AG09309 (cell line): ENCODE results near the gene CABP1.
"Not testable (repeated sequence)": the region's sequence is repeated elsewhere in the genome, so short reads cannot be mapped to it uniquely, and the experiment has no call there.

Experiments used
- DNase-seq: peaks from one replicate; pipeline ENCODE4 v3.0.0-alpha.2; 2010; ENCODE audit warnings: low read depth
- H3K4me3 ChIP-seq: 2 replicates; pipeline ENCODE4 v1.5.1; 2011; ENCODE audit warnings: mild to moderate bottlenecking, low read depth, low read length, moderate library complexity; ENCODE audit not compliant: control insufficient read depth
- TF ChIP-seq, protein P1 (sequence below): IDR thresholded peaks from 2 replicates; pipeline ENCODE4 v1.5.1; 2011; ENCODE audit warnings: mild to moderate bottlenecking, low read depth, low read length, inconsistent platforms; ENCODE audit not compliant: insufficient read depth, control insufficient read depth; ENCODE audit errors: missing control alignments

The CABP1 gene

DNA sequence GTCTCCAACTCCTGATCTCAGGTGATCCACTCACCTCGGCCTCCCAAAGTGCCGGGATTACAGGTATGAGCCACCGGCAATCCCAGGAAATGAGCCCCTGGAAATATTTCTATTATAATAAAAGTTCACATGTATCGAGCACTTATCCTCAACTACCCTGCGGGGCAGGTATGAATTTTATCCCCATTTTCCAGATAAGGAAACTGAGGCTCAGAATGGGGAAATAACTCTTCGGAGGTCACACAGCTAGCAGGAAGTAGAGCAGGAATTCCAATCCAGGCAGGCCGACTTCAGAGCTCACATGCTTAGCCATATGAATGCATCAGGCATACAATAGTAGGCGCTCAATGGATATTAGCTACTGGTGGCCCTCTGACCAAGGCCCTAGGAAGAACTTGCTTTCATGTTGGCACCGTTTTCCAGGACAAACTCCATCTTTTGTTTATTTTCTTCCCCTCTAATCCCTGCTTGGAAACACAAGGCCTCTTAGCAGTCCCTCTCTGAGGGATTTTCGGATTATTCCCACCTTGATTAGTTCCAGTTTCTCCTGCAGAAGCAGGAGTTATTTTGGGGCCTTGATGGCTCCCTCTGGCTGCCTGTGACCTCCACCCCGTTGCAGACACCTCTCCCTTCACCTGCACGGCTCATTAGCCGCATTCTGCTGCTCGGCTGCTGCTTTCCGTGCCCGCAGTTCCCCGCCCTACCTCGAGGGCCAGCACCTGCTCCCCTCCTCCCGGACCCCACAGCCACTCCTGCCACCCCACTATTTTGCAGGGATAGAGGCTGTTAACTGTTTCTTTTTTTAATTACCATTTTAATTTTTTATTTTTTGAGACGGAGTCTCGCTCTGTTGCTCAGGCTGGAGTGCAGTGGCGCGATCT, 40.5 kb upstream of the CABP1 start:
- no peak overlapping the region for H3K4me3 ChIP-seq
- no peak for DNase-seq
- TF ChIP-seq, protein P1, sequence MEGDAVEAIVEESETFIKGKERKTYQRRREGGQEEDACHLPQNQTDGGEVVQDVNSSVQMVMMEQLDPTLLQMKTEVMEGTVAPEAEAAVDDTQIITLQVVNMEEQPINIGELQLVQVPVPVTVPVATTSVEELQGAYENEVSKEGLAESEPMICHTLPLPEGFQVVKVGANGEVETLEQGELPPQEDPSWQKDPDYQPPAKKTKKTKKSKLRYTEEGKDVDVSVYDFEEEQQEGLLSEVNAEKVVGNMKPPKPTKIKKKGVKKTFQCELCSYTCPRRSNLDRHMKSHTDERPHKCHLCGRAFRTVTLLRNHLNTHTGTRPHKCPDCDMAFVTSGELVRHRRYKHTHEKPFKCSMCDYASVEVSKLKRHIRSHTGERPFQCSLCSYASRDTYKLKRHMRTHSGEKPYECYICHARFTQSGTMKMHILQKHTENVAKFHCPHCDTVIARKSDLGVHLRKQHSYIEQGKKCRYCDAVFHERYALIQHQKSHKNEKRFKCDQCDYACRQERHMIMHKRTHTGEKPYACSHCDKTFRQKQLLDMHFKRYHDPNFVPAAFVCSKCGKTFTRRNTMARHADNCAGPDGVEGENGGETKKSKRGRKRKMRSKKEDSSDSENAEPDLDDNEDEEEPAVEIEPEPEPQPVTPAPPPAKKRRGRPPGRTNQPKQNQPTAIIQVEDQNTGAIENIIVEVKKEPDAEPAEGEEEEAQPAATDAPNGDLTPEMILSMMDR: no peak

DNA sequence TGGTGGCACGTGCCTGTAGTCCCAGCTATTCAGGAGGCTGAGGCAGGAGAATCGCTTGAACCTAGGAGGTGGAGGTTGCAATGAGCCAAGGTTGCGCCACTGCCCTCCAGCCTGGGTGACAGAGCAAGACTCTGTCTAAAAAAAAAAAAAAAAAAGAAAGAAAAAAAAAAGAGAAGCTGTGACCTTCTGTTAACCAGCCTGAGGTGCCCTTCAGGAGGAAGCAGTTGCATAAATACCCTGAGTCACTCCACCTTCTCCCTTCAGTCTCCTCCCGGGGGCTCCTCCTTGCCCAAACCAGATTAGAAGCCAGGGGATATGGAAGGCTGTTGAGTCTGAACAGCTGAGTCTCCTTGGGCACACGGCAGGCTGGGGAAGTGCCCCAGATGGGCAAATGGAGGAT, 38.0 kb upstream of the CABP1 start:
- not testable (repeated sequence) for H3K4me3 ChIP-seq, DNase-seq

DNA sequence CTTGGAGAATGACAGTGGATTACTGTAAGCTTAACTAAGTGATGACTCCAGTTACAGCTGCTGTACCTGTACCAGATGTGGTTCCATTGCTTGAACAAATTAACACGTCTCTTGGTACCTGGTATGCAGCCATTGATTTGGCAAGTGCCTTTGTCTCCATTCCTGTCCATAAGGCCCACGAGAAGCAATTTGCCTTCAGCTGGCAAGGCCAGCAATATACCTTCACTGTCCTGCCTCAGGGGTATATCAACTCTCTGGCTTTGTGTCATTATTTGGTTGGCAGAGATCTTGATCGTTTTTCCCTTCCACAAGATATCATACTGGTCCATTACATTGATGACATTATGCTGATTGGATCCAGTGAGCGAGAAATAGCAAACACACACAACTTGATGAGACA, 29.9 kb upstream of the CABP1 start:
- H3K4me3 ChIP-seq: no peak overlapping the region
- no peak for DNase-seq
- TF ChIP-seq, protein P1: no peak

DNA sequence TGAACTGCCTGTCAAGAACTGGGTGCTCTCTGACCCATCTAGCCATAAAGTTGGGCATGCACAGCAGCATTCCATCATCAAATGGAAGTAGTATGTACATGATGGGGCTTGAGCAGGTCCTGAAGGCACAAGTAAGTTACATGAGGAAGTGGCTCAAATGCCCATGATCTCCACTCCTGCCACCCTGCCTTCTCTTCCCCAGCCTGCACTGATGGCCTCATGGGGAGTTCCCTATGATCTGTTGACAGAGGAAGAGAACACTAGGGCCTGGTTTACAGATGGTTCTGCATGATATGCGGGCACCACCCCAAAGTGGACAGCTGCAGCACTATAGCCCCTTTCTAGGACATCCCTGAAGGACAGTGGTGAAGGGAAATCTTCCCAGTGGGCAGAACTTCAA, 28.9 kb upstream of the CABP1 start:
- not testable (repeated sequence) for H3K4me3 ChIP-seq, DNase-seq

DNA sequence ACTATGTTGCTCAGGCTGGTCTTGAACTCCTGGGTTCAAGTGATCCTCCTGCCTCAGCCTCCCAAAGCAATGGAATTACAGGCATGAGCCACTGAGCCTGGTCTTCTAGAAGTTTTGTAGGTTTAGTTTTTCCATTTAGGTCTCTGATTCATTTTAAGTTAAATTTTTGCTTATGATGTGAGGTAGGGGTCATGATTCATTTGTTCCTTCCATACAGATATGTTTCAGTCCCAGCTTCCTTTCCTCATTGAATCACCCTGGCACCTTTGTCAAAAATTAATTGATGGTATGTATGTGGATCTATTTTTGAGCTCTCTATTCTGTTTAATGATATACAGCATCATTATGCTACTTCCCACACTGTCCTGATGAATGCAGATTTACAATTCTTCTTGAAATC, 25.6 kb upstream of the CABP1 start:
- no peak for DNase-seq
- TF ChIP-seq, protein P1: no peak
- H3K4me3 ChIP-seq: no peak overlapping the region

DNA sequence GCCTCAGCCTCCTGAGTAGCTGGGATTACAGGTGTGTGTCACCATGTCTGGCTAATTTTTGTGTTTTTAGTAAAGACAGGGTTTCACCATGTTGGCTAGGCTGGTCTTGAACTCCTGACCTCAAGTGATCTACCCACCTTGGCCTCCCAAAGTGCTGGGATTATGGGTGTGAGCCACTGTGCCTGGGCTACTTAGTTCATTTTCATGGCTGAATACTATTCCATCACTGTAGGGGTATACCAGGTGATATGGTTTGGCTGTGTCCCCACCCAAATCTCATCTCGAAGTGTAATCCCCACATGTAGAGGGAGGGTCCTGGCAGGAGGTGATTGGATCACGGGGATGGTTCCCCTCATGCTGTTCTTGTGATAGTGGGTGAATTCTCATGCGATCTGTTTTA, 23.2 kb upstream of the CABP1 start:
- not testable (repeated sequence) for H3K4me3 ChIP-seq

DNA sequence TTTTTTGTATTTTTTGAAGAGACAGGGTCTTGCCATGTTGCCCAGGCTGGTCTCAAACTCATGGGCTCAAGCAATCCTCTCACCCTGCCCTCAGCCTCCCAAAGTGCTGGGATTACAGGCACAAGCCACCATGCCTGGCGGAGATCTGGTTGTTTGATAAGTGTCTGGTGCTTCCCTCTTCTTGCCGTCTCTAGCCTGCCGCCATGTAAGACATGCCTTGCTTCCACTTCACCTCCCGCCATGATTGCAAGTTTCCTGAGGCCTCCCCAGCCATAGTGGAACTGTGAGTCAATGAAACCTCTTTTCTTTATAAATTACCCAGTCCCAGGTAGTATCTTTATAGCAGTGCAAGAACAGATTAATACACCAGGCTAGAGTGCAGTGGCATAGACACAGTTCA, 22.7 kb upstream of the CABP1 start:
- not testable (repeated sequence) for DNase-seq, H3K4me3 ChIP-seq

More for the DNA sequence above, 23.2 kb upstream of the CABP1 start:
- DNase-seq: not testable (repeated sequence)

DNA sequence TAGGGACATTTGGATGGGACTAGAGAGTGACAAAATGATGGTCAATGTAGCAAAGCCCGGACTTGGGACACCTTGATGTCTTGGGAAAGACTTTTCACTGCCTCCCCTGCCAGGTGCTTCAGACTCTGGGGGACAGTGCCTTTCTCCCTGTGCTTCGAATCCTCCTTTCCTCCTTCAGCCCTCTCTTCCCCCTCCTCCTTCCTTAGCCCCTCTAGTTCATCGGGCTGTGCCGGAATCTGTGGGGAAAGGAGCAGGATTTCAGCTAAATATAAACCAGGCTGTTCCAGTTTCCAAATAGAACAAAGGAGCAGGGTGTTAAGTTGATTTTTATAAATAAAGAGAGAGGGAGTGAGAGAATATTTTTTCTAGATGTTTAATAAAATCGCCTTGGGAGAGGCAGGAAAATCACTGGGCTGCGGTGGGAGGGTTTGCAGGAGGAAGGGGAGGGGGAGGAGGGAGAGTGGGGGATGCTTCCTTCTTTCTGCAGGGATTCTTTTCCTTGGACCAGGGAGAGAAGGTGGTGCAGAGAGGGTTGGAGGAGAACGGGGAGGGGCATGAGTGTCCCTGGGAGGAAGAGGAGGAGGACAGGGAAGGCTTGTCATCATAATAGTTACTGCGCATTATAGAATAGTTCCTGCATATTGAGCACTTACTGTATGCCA, 21.3 kb upstream of the CABP1 start:
- DNase-seq: no peak
- TF ChIP-seq, protein P1: no peak
- H3K4me3 ChIP-seq: no peak overlapping the region

DNA sequence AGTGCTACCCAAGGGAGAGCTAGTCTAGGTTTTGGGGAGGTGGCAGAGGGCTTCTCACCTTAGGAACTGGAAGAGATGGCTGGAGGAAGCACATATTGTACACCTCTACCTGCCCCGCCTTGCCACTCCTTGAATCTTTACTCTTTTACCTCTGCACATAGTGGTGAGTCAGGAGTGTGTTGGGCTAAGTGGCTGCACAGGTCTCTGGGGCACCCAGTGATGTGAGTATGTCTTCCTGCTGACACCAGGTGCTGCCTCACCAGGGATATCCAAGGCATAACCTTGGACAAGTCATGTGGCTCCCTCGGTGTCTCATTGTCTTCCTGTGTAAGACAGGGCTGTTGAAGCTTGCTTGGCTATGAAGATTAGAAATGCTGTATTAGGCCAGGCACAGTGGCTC, 19.8 kb upstream of the CABP1 start:
- no peak for DNase-seq
- TF ChIP-seq, protein P1: no peak
- no peak overlapping the region for H3K4me3 ChIP-seq
